ENCODE measurements around the gene NFASC. TPM values are rescaled to one million over a fixed set of nuclear protein-coding genes. Genes with fewer than 3 reads are reported as not detected.

Gene NFASC
- total RNA-seq, 1 experiment from 2014 or later: 20.1 TPM

DNA sequence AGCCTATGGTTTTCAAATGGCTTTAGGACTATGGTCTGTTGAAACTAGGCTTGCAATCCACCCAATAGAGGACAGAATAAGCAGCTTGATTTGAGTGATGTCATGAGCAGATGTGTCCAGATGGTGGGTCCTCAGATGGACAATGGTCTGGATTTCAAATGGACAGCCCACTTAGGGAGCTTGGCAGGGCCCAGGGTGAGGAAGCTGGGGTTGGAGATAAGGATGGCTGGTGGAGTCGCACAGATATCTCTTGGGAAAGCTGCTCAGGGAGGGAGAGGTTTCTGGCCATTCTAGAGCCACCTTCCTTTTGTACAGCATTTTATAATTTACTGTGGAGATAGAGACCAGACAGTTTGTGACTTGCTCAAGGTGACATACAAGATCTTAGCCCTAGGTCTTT, 55.0 kb downstream of the NFASC start:
- H3K27me3 Mint-ChIP-seq (ENCODE audit: low read depth): peaks cover 2% of the 10 kb centered on the region; the same call in 1 of the 2 replicates
- DNase-seq (ENCODE audit: low spot score): no peak
- ChIA-PET POLR2A (no interaction called here), CTCF (interaction anchor here (0.8 to 4.0 kb wide), 6 partner anchors 15 to 360 kb away, joined by 3 to 31 read pairs (median 4); no protein-coding TSS in a partner anchor)
- no peak overlapping the region for H3K4me3 Mint-ChIP-seq
- TF ChIP-seq TEAD1 (CRISPR knock-in tag; IDR thresholded peaks at IDR 0.05) (no peak), SMAD3 (CRISPR knock-in tag; IDR thresholded peaks at IDR 0.05; ENCODE audit: borderline replicate concordance) (no peak), ZNF263 (CRISPR knock-in tag; IDR thresholded peaks at IDR 0.05; ENCODE audit: low read depth) (no peak), ETV6 (CRISPR knock-in tag; IDR thresholded peaks at IDR 0.05) (no peak), GRHL2 (CRISPR knock-in tag; IDR thresholded peaks at IDR 0.05; ENCODE audit: insufficient replicate concordance, severe bottlenecking) (no peak), ATF3 (CRISPR knock-in tag; conservative IDR thresholded peaks at IDR 0.05) (no peak), ZSCAN18 (CRISPR knock-in tag; IDR thresholded peaks at IDR 0.05) (no peak), CREB1 (CRISPR knock-in tag; IDR thresholded peaks at IDR 0.05) (no peak), KAT7 (CRISPR knock-in tag; IDR thresholded peaks at IDR 0.05; ENCODE audit: borderline replicate concordance) (no peak), CBFB (CRISPR knock-in tag; IDR thresholded peaks at IDR 0.05; ENCODE audit: low read depth) (no peak), SP1 (CRISPR knock-in tag; conservative IDR thresholded peaks at IDR 0.05) (no peak), ZNF423 (CRISPR knock-in tag; IDR thresholded peaks at IDR 0.05) (no peak)
- TF ChIP-seq, protein P1, sequence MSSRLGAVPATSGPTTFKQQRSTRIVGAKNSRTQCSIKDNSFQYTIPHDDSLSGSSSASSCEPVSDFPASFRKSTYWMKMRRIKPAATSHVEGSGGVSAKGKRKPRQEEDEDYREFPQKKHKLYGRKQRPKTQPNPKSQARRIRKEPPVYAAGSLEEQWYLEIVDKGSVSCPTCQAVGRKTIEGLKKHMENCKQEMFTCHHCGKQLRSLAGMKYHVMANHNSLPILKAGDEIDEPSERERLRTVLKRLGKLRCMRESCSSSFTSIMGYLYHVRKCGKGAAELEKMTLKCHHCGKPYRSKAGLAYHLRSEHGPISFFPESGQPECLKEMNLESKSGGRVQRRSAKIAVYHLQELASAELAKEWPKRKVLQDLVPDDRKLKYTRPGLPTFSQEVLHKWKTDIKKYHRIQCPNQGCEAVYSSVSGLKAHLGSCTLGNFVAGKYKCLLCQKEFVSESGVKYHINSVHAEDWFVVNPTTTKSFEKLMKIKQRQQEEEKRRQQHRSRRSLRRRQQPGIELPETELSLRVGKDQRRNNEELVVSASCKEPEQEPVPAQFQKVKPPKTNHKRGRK (CRISPR knock-in tag; IDR thresholded peaks at IDR 0.05; ENCODE audit: borderline replicate concordance): no peak
- TF ChIP-seq, protein P2, sequence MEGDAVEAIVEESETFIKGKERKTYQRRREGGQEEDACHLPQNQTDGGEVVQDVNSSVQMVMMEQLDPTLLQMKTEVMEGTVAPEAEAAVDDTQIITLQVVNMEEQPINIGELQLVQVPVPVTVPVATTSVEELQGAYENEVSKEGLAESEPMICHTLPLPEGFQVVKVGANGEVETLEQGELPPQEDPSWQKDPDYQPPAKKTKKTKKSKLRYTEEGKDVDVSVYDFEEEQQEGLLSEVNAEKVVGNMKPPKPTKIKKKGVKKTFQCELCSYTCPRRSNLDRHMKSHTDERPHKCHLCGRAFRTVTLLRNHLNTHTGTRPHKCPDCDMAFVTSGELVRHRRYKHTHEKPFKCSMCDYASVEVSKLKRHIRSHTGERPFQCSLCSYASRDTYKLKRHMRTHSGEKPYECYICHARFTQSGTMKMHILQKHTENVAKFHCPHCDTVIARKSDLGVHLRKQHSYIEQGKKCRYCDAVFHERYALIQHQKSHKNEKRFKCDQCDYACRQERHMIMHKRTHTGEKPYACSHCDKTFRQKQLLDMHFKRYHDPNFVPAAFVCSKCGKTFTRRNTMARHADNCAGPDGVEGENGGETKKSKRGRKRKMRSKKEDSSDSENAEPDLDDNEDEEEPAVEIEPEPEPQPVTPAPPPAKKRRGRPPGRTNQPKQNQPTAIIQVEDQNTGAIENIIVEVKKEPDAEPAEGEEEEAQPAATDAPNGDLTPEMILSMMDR (IDR thresholded peaks at IDR 0.05): no peak
- H3K36me3 Mint-ChIP-seq: no peaks in the 10 kb centered on the region
- peak overlapping the region; percentile 96; the same call in 1 of the 2 replicates for H3K27ac Mint-ChIP-seq
- H3K4me1 Mint-ChIP-seq: peaks cover 71% of the 10 kb centered on the region
- no peak for ATAC-seq
- H3K9me3 Mint-ChIP-seq: no peaks in the 10 kb centered on the region

DNA sequence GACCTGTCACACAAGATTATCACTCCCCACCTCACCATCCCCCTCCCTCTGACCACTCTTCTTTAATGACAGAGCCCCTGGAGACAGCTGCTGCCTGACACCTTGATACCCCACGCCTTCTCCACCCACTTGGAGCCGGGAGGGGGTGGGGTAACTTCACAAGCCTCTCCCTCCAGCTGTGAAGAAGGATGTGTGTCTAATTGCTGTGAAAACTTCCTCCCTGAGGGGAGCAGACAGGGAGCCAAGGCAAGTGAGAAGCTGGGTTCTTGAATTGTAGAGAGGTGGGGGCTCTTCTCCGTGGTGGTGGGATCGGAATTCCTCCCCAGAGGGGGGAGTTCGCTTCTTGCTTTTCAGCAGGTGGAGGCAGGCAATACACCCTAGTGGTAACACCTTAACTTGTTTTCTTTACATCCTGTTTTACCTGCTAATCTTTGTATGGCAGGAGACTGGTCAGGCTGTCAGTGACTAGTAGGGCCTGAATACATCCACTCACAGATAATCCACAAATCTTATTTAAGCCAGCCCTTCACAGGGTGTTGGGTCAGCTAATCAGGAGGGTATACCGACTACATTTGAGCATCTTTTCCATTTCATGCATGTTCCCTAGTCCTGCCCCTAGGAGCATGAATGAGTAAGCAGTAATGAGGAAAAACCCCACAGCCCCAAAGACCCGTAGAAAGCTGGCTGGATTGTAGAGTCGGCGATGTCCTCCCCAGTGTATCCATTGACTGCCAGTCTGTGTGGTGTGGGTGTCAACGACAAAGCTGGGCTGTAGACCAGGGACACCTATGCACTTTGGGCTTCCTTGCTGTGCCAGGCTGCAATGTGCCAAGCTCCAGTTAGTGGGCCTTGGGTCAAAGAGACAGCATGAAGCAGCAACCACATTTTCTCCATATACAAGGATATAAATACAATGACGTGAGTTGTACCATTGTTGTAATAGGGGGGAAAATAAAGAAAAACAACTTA, 57.3 kb downstream of the NFASC start:
- CTCF ChIA-PET: interaction anchor here (1.2 to 5.3 kb wide), 6 partner anchors 10 to 134 kb away, joined by 3 to 45 read pairs (median 4); no protein-coding TSS in a partner anchor
- POLR2A ChIA-PET: no interaction called here
- peak overlapping the region; percentile 3; the same call in 1 of the 2 replicates for H3K4me3 Mint-ChIP-seq
- TF ChIP-seq, protein P1 (CRISPR knock-in tag; IDR thresholded peaks at IDR 0.05; ENCODE audit: borderline replicate concordance): no peak
- TF ChIP-seq ZNF423 (CRISPR knock-in tag; IDR thresholded peaks at IDR 0.05): peak; percentile 60
- DNase-seq (ENCODE audit: low spot score) (peak; percentile 40), ATAC-seq (peak; percentile 14)
- peak overlapping the region; percentile 32; the same call in 1 of the 2 replicates for H3K27ac Mint-ChIP-seq
- peaks cover 49% of the 10 kb centered on the region for H3K4me1 Mint-ChIP-seq
- H3K27me3 Mint-ChIP-seq (ENCODE audit: low read depth): no peaks in the 10 kb centered on the region
- no peaks in the 10 kb centered on the region for H3K9me3 Mint-ChIP-seq
- H3K36me3 Mint-ChIP-seq: no peaks in the 10 kb centered on the region

Measured in WTC11 (cell line).